Thoracic aorta (tissue), 2 donors: ENCODE measurements around the gene KCNN3. TPM values are rescaled to one million over a fixed set of nuclear protein-coding genes. Genes with fewer than 3 reads are reported as not detected.
"Not testable (repeated sequence)": the region's sequence is repeated elsewhere in the genome, so short reads cannot be mapped to it uniquely, and the experiment has no call there.

Experiments
- ATAC-seq: fragments of 150-250 bp; one replicate; pipeline ENCODE4 v1.8.0; 2017; ENCODE audit warnings: low read depth; ENCODE audit not compliant: insufficient number of reproducible peaks, low FRiP score
- DNase-seq: peaks from one replicate; pipeline ENCODE4 v3.0.0-alpha.2; 2020; ENCODE audit warnings: low spot score
- H3K27ac ChIP-seq, 2 donors: fragments of 200-600 bp; sonication (generic); 1 replicate in 1 of 2; 2 replicates in 1 of 2; pipeline ENCODE4 v1.5.1; 2016; ENCODE audit warnings: mild to moderate bottlenecking in 2 of 2, moderate library complexity in 2 of 2
- H3K27me3 ChIP-seq: fragments of 200-600 bp; sonication (generic); replicated peaks from 2 replicates; pipeline ENCODE4 v1.6.0; 2016; ENCODE audit warnings: mild to moderate bottlenecking; ENCODE audit not compliant: insufficient read depth
- H3K36me3 ChIP-seq: fragments of 200-600 bp; sonication (generic); one replicate; pipeline ENCODE4 v1.5.1; 2016
- H3K4me1 ChIP-seq, 2 donors: fragments of 200-600 bp; sonication (generic); 1 replicate in 1 of 2; 2 replicates in 1 of 2; pipeline versions ENCODE4 v1.5.1 to v1.6.0; 2016; ENCODE audit warnings: low read depth in 2 of 2, mild to moderate bottlenecking in 1 of 2; ENCODE audit not compliant: control insufficient read depth in 1 of 2
- H3K4me3 ChIP-seq: fragments of 200-600 bp; sonication (generic); 2 replicates; pipeline ENCODE4 v1.5.1; 2016; ENCODE audit warnings: mild to moderate bottlenecking
- H3K9me3 ChIP-seq: fragments of 200-600 bp; sonication (generic); 2 replicates; pipeline ENCODE4 v1.5.1; 2016
- CTCF ChIP-seq: fragments of 200-600 bp; sonication (generic); IDR thresholded peaks from one replicate; pipeline ENCODE4 v1.5.1; 2019; ENCODE audit warnings: antibody characterized with exemption
- total RNA-seq, 2 donors: library from RNA; depleted of rRNA; stranded (reverse); fragments of >200 nt; gene quantifications; one replicate each; pipeline versions ENCODE4 v1.1.0 to v1.2.3, GENCODE V29; 2016

KCNN3 gene
- total RNA-seq, 2 donors from 2014 or later = 0.95 to 1.8 TPM

- no peaks in the 10 kb centered on the region for H3K4me1 ChIP-seq
- DNase-seq (no peak), ATAC-seq (no peak)
- no peaks in the 10 kb centered on the region for H3K27me3 ChIP-seq
- no peak overlapping the region for H3K4me3 ChIP-seq
- no peak overlapping the region for H3K27ac ChIP-seq
- TF ChIP-seq CTCF = no peak
- H3K9me3 ChIP-seq = no peaks in the 10 kb centered on the region
- no peaks in the 10 kb centered on the region for H3K36me3 ChIP-seq
These were observed 186.3 kb downstream of the KCNN3 start for GRCh38 chr1:154683820-154684219.

- ATAC-seq (no peak), DNase-seq (no peak)
- TF ChIP-seq CTCF = no peak
- H3K4me1 ChIP-seq = no peaks in the 10 kb centered on the region
- H3K4me3 ChIP-seq = no peak overlapping the region
- H3K27me3 ChIP-seq = no peaks in the 10 kb centered on the region
- H3K36me3 ChIP-seq = no peaks in the 10 kb centered on the region
- H3K27ac ChIP-seq = no peak overlapping the region
- no peaks in the 10 kb centered on the region for H3K9me3 ChIP-seq
These were observed 187.8 kb downstream of the KCNN3 start for GRCh38 chr1:154682254-154682653.

- H3K27me3 ChIP-seq, H3K4me1 ChIP-seq, H3K9me3 ChIP-seq, DNase-seq, H3K27ac ChIP-seq, ATAC-seq, H3K36me3 ChIP-seq, H3K4me3 ChIP-seq: not testable (repeated sequence)
These were observed 192.2 kb downstream of the KCNN3 start for GRCh38 chr1:154677844-154678243.

- not testable (repeated sequence) for ATAC-seq, H3K27ac ChIP-seq, H3K9me3 ChIP-seq, H3K27me3 ChIP-seq, H3K4me3 ChIP-seq, H3K36me3 ChIP-seq, DNase-seq, H3K4me1 ChIP-seq
These were observed 193.2 kb downstream of the KCNN3 start for GRCh38 chr1:154676847-154677246.

GRCh38 chr1:154674456-154674855 is 195.6 kb downstream of the KCNN3 start:
- H3K27me3 ChIP-seq, H3K4me3 ChIP-seq, H3K27ac ChIP-seq, H3K9me3 ChIP-seq, ATAC-seq, DNase-seq, H3K36me3 ChIP-seq, H3K4me1 ChIP-seq: not testable (repeated sequence)

- H3K4me1 ChIP-seq, H3K4me3 ChIP-seq, DNase-seq, ATAC-seq, H3K27me3 ChIP-seq, H3K9me3 ChIP-seq, H3K36me3 ChIP-seq, H3K27ac ChIP-seq: not testable (repeated sequence)
These were observed 197.8 kb downstream of the KCNN3 start for GRCh38 chr1:154672245-154672644.

- H3K27me3 ChIP-seq, H3K4me1 ChIP-seq, H3K36me3 ChIP-seq, ATAC-seq, H3K9me3 ChIP-seq, H3K27ac ChIP-seq, DNase-seq, H3K4me3 ChIP-seq: not testable (repeated sequence)
These were observed 198.7 kb downstream of the KCNN3 start for GRCh38 chr1:154671412-154671811.

- H3K4me1 ChIP-seq, H3K9me3 ChIP-seq, ATAC-seq, DNase-seq, H3K36me3 ChIP-seq, H3K27me3 ChIP-seq, H3K4me3 ChIP-seq, H3K27ac ChIP-seq: not testable (repeated sequence)
These were observed 199.5 kb downstream of the KCNN3 start for GRCh38 chr1:154670310-154671270.
